Activated naive CD4-positive, alpha-beta T cell treated with Interleukin-2 at 50 U/mL for 16 hours (primary cell): ENCODE measurements around the gene MIER3.

ENCODE experiments used
- DNase-seq: peaks from one replicate; pipeline ENCODE4 v3.0.0-alpha.2; 2020

The MIER3 gene

GRCh38 chr5:56893251-56893951, 58.5 kb downstream of the MIER3 start:
- no peak for DNase-seq

- DNase-seq, result no peak
These were observed 70.4 kb downstream of the MIER3 start for GRCh38 chr5:56881571-56881970.

GRCh38 chr5:56876327-56876726, 75.6 kb downstream of the MIER3 start:
- no peak for DNase-seq

- no peak for DNase-seq
These were observed 78.9 kb downstream of the MIER3 start for GRCh38 chr5:56873056-56873455.

GRCh38 chr5:56871777-56872176, 80.1 kb downstream of the MIER3 start:
- DNase-seq, result no peak
